Progenitor cell of endocrine pancreas (in vitro differentiated cells): ENCODE results near the gene NFE2. TPM values are rescaled to one million over a fixed set of nuclear protein-coding genes. Genes with fewer than 3 reads are reported as not detected.
"Not testable (repeated sequence)": the region's sequence is repeated elsewhere in the genome, so short reads cannot be mapped to it uniquely, and the experiment has no call there.

Source experiments
- DNase-seq: peaks from one replicate; pipeline ENCODE4 v3.0.0; 2021; ENCODE audit warnings: low spot score; ENCODE audit not compliant: unreplicated experiment
- H3K27ac Mint-ChIP-seq: 2 replicates; pipeline ENCODE4 v1.8.0; 2021; ENCODE audit warnings: mild to moderate bottlenecking, moderate library complexity, mixed read lengths
- H3K27me3 Mint-ChIP-seq: 2 replicates; pipeline ENCODE4 v1.8.0; 2021; ENCODE audit warnings: mixed read lengths
- H3K36me3 Mint-ChIP-seq: 2 replicates; pipeline ENCODE4 v1.8.0; 2022; ENCODE audit warnings: mixed read lengths; ENCODE audit not compliant: insufficient read depth
- H3K4me1 Mint-ChIP-seq: 2 replicates; pipeline ENCODE4 v1.8.0; 2021; ENCODE audit warnings: low read depth, mixed read lengths
- H3K4me3 Mint-ChIP-seq: 2 replicates; pipeline ENCODE4 v1.8.0; 2021; ENCODE audit warnings: low read depth, mild to moderate bottlenecking, moderate library complexity, mixed read lengths
- H3K9me3 Mint-ChIP-seq: 2 replicates; pipeline ENCODE4 v1.8.0; 2021; ENCODE audit warnings: low read depth, mixed read lengths
- total RNA-seq: library from RNA; stranded (reverse); gene quantifications from 2 replicates; pipeline ENCODE4 v1.2.1, GENCODE V29; 2021
- TF ChIP-seq, protein P1 (sequence below): fragments of 200-600 bp; sonication (generic); IDR thresholded peaks from one replicate; pipeline ENCODE4 v1.5.0; 2021; ENCODE audit warnings: antibody characterized with exemption, mild to moderate bottlenecking; ENCODE audit not compliant: unreplicated experiment

NFE2 gene
- total RNA-seq, 1 donor from 2014 or later, result 17.9 TPM

DNA sequence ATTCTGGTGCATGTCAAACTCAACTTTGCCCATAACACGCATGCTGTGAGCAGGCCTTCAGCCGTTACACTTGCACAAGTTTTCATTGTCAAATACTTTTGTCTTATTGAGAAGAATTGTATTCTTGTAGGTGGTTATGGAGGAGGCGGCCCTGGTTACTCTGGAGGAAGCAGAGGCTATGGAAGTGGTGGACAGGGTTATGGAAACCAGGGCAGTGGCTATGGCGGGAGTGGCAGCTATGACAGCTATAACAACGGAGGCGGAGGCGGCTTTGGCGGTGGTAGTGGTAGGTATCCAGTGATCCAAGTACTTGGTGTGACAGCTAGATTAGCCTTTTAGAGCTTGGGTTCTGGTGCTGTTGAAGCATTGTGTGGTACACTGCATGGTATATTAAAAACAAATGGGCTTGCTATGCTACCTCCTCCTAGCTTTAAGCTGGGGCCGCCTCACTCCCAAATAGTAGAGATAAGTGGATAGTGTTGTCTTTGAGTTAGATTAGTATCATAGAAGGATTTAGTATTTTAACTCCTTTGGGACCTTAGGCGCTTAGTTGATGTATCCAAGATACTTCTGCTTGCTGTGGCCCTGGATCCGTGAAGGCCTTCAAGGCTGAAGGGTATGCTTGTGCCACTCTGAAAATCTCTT, 17.7 kb downstream of the NFE2 start:
- DNase-seq, result no peak
- TF ChIP-seq, protein P1, sequence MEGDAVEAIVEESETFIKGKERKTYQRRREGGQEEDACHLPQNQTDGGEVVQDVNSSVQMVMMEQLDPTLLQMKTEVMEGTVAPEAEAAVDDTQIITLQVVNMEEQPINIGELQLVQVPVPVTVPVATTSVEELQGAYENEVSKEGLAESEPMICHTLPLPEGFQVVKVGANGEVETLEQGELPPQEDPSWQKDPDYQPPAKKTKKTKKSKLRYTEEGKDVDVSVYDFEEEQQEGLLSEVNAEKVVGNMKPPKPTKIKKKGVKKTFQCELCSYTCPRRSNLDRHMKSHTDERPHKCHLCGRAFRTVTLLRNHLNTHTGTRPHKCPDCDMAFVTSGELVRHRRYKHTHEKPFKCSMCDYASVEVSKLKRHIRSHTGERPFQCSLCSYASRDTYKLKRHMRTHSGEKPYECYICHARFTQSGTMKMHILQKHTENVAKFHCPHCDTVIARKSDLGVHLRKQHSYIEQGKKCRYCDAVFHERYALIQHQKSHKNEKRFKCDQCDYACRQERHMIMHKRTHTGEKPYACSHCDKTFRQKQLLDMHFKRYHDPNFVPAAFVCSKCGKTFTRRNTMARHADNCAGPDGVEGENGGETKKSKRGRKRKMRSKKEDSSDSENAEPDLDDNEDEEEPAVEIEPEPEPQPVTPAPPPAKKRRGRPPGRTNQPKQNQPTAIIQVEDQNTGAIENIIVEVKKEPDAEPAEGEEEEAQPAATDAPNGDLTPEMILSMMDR, result no peak
- Mint-ChIP-seq H3K27ac (no peak overlapping the region), H3K4me3 (no peak overlapping the region), H3K4me1 (peaks cover 65% of the 10 kb centered on the region), H3K9me3 (no peaks in the 10 kb centered on the region), H3K36me3 (peaks cover 49% of the 10 kb centered on the region), H3K27me3 (no peaks in the 10 kb centered on the region)

- not testable (repeated sequence) for H3K4me3 Mint-ChIP-seq, DNase-seq, H3K9me3 Mint-ChIP-seq, H3K27ac Mint-ChIP-seq, H3K27me3 Mint-ChIP-seq
- peaks cover 63% of the 10 kb centered on the region for H3K4me1 Mint-ChIP-seq
- peaks cover 44% of the 10 kb centered on the region for H3K36me3 Mint-ChIP-seq
These were observed 19.1 kb downstream of the NFE2 start for GRCh38 chr12:54281694-54282093.

DNA sequence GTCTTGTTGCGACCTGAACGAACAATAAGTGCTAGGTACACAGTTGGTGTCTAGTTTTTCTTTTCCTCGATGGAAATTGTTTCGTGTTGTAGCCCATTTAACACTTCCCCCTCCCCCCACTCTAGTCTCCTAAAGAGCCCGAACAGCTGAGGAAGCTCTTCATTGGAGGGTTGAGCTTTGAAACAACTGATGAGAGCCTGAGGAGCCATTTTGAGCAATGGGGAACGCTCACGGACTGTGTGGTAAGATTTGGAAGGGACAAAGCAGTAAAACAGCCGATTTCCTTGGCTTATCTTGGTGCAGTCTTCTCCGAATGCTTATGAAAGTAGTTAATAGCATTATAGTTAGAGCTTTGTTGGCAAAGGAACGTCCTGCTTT, 19.6 kb downstream of the NFE2 start:
- not testable (repeated sequence) for H3K4me3 Mint-ChIP-seq, DNase-seq, H3K9me3 Mint-ChIP-seq, H3K27ac Mint-ChIP-seq, H3K27me3 Mint-ChIP-seq
- peaks cover 60% of the 10 kb centered on the region for H3K4me1 Mint-ChIP-seq
- peaks cover 40% of the 10 kb centered on the region for H3K36me3 Mint-ChIP-seq

DNA sequence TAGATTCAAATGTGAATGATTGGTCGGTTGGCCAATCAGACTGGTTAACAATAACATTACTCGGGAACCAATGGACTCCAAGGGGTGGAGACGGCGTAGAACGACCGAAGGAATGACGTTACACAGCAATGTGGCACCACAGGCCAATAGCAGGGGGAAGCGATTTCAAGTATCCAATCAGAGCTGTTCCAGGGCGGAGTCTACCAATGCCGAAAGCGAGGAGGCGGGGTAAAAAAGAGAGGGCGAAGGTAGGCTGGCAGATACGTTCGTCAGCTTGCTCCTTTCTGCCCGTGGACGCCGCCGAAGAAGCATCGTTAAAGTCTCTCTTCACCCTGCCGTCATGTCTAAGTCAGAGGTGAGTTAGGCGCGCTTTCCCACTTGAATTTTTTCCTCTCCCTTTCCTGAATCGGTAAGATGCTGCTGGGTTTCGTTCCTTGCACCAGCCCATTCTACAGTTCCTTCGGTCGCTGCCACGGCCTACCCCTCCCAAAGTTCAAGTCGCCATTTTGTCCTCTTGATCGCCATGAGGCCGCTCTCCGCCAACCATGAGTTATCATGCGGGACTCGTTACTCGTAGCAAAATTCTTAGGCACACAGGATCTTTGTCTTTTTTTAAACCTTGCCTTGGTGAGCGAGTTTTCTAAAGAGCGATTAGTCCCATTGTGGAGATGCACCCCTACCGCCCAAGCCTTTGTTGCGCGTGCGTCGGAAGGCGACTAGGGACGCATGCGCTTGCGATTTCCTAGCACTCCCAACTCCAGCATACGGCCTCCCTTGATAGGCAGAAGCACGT, 20.2 kb downstream of the NFE2 start, which contains the start of gene HNRNPA1:
TSS of gene HNRNPA1 (plus strand) at position 259 of the 793 bp plus-strand sequence. CDS start at position 341, 82 bp downstream.
- Mint-ChIP-seq H3K4me3 (no peak within 1 kb of the TSS), H3K4me1 (peaks cover 55% of the 10 kb centered on the region), H3K9me3 (no peaks in the 10 kb centered on the region), H3K36me3 (peaks cover 37% of the 10 kb centered on the region), H3K27ac (no peak within 1 kb of the TSS), H3K27me3 (no peaks in the 10 kb centered on the region)
- DNase-seq, result peak; percentile 90
- TF ChIP-seq, protein P1, result no peak

GRCh38 chr12:54279632-54280467, 21.0 kb downstream of the NFE2 start, which contains the start of gene CBX5:
Gene CBX5, minus strand, starts transcription at chr12:54280122. Its CDS starts 22,472 bp downstream, at chr12:54257650.
- Mint-ChIP-seq H3K36me3 (peaks cover 33% of the 10 kb centered on the region), H3K4me1 (peaks cover 48% of the 10 kb centered on the region), H3K9me3 (no peaks in the 10 kb centered on the region), H3K27me3 (no peaks in the 10 kb centered on the region), H3K4me3 (no peak within 1 kb of the TSS), H3K27ac (no peak within 1 kb of the TSS)
- TF ChIP-seq, protein P1, result no peak
- peak; percentile 99 for DNase-seq

DNA sequence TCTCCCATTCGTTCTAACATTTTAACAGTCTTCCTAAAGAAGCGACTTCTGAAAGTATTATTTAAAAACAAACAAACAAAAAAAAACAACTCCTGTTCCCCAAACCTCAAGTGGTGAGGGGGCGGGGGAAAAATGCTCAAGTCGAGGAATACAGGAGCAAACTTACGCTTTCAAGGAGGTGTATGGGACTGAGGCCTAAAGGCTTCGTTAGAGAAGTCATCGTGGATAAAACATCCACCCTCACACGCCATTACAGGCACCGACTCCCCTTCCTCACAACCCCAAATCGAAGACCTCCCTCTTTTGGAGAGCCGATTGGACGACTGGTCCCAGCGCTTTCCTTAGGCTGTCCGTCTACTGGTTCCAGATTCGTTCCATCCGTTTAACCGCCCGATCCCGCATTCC, 21.6 kb downstream of the NFE2 start:
- Mint-ChIP-seq H3K27me3 (no peaks in the 10 kb centered on the region), H3K4me3 (no peak overlapping the region), H3K36me3 (peaks cover 32% of the 10 kb centered on the region), H3K27ac (no peak overlapping the region), H3K9me3 (no peaks in the 10 kb centered on the region), H3K4me1 (peaks cover 44% of the 10 kb centered on the region)
- DNase-seq, result no peak
- TF ChIP-seq, protein P1, result no peak
